K562 (cell line): ENCODE measurements around the gene ADAMTSL3. TPM values are rescaled to one million over a fixed set of nuclear protein-coding genes. Genes with fewer than 3 reads are reported as not detected.

Source experiments
- ATAC-seq: fragments of 200-7000 bp; cut with Tn5 transposase; 3 replicates; pipeline ENCODE4 v1.9.1; 2020; ENCODE audit warnings: moderate library complexity
- BruUV-seq: library from RNA; stranded (reverse); fragments of 400-500 nt; replicated peaks from 2 replicates; lab custom pipeline; 2021; lab: Mats Ljungman, UMichigan
- CTCF ChIA-PET: fragments of 300-600 bp; formaldehyde crosslinking; extraction: SDS; loops from one replicate; lab custom pipeline; 2021; ENCODE audit warnings: low intra/inter-chr PET ratio; lab: Yijun Ruan, JAX
- POLR2A ChIA-PET: fragments of 300-600, 350-650 bp; sonication (Branson Sonifier 250); formaldehyde crosslinking; extraction: SDS; loops from one replicate; lab custom pipeline; 2021; ENCODE audit warnings: antibody characterized with exemption, inconsistent platforms; lab: Yijun Ruan, JAX
- DNase-seq, 4 experiments: peaks; one replicate each; pipeline versions ENCODE4 v3.0.0 to v3.0.0-alpha.2; 2011 to 2018; ENCODE audit warnings: low spot score in 3 of 4, mixed read lengths in 3 of 4; ENCODE audit errors: extremely low read depth in 1 of 4
- FAIRE-seq: peaks from 2 replicates; lab custom pipeline; 2011; peaks lifted over from hg19 to GRCh38; lab: Jason Lieb, UNC
- H2AFZ ChIP-seq: 2 replicates; pipeline ENCODE4 v1.6.0; 2011; ENCODE audit warnings: low read depth, low read length, control low read depth, inconsistent platforms
- H3K27ac ChIP-seq: fragments of 200-600 bp; 3 replicates; pipeline ENCODE4 v1.8.0; 2011; ENCODE audit warnings: low read depth, mild to moderate bottlenecking, control low read depth, inconsistent platforms, low read length, moderate library complexity, mixed read lengths; ENCODE audit errors: extremely low read depth
- H3K27me3 ChIP-seq, 2 experiments: fragments of 300-600 bp in 1 of 2; 2 replicates in 1 of 2; 3 replicates in 1 of 2; pipeline versions ENCODE4 v1.6.0 to v1.8.0; 2011; ENCODE audit warnings: inconsistent platforms in 2 of 2, low read length in 2 of 2, mild to moderate bottlenecking in 1 of 2, mixed read lengths in 1 of 2, moderate library complexity in 1 of 2; ENCODE audit not compliant: control insufficient read depth in 2 of 2, insufficient read depth in 2 of 2
- H3K36me3 ChIP-seq: fragments of 300-600 bp; 3 replicates; pipeline ENCODE4 v1.8.0; 2011; ENCODE audit warnings: mild to moderate bottlenecking, low read length, inconsistent platforms; ENCODE audit not compliant: control insufficient read depth, insufficient read depth
- H3K4me1 ChIP-seq, 2 experiments: fragments of 200-600 bp in 1 of 2; replicated peaks in 1 of 2; 2 replicates in 1 of 2; 3 replicates in 1 of 2; pipeline versions ENCODE4 v1.5.1 to v1.8.0; 2011; ENCODE audit warnings: inconsistent platforms in 2 of 2, low read length in 2 of 2, mild to moderate bottlenecking in 1 of 2, mixed read lengths in 1 of 2, moderate library complexity in 1 of 2; ENCODE audit not compliant: control insufficient read depth in 2 of 2, insufficient read depth in 2 of 2
- H3K4me2 ChIP-seq: 2 replicates; pipeline ENCODE4 v1.6.1; 2011; ENCODE audit warnings: low read length, control low read depth, inconsistent platforms, mixed read lengths; ENCODE audit not compliant: insufficient read depth
- H3K4me3 ChIP-seq: fragments of 200-600 bp; sonication (generic), shearing (Covaris generic); 2 replicates; pipeline ENCODE4 v1.5.1; 2016; ENCODE audit warnings: control low read depth, inconsistent platforms
- H3K79me2 ChIP-seq: fragments of 200-600 bp; 3 replicates; pipeline ENCODE4 v1.8.0; 2011; ENCODE audit warnings: low read length, inconsistent platforms; ENCODE audit not compliant: control insufficient read depth, insufficient read depth
- H3K9ac ChIP-seq, 2 experiments: 2 replicates each; pipeline versions ENCODE4 v1.6.0 to v1.6.1; 2011; ENCODE audit warnings: low read depth in 2 of 2, low read length in 2 of 2, control low read depth in 1 of 2, inconsistent platforms in 1 of 2, mild to moderate bottlenecking in 1 of 2, mixed read lengths in 1 of 2; ENCODE audit not compliant: insufficient read depth in 1 of 2
- H3K9me1 ChIP-seq: one replicate; pipeline ENCODE4 v1.6.0; 2011; ENCODE audit warnings: inconsistent platforms, mild to moderate bottlenecking, low read length, moderate library complexity; ENCODE audit not compliant: control insufficient read depth, insufficient read depth
- H3K9me3 ChIP-seq: replicated peaks from 2 replicates; pipeline ENCODE4 v1.5.1; 2011; ENCODE audit warnings: low read depth, low read length, inconsistent platforms; ENCODE audit not compliant: control insufficient read depth, insufficient read depth
- H4K20me1 ChIP-seq: replicated peaks from 2 replicates; pipeline ENCODE4 v1.6.1; 2011; ENCODE audit warnings: low read length, inconsistent platforms, mixed read lengths; ENCODE audit not compliant: control insufficient read depth, insufficient read depth
- CHD7 ChIP-seq: fragments of 200-600 bp; sonication (generic); IDR thresholded peaks from one replicate; pipeline ENCODE4 v1.6.1; 2012; ENCODE audit warnings: mild to moderate bottlenecking, low read depth, low read length, inconsistent platforms
- DDX20 ChIP-seq: fragments of 450-650 bp; IDR thresholded peaks from 2 replicates; pipeline ENCODE4 v1.6.1; 2016; ENCODE audit warnings: missing genetic modification characterization, low read depth, mild to moderate bottlenecking, missing compliant biosample characterization, moderate library complexity
- KDM4B ChIP-seq, 2 experiments: fragments of 450-650 bp in 1 of 2; sonication (generic) in 1 of 2; IDR thresholded peaks; 2 replicates each; pipeline ENCODE4 v1.6.1; 2016 to 2017; ENCODE audit warnings: borderline replicate concordance in 2 of 2, antibody characterized with exemption in 1 of 2, low read depth in 1 of 2, mild to moderate bottlenecking in 1 of 2
- MEIS2 ChIP-seq: fragments of 450-650 bp; IDR thresholded peaks from 2 replicates; pipeline ENCODE4 v1.6.1; 2014; ENCODE audit warnings: mild to moderate bottlenecking; ENCODE audit not compliant: partially characterized antibody
- PREB ChIP-seq: sonication (generic); formaldehyde crosslinking; IDR thresholded peaks from 2 replicates; pipeline ENCODE4 v1.8.1; 2023; ENCODE audit warnings: mild to moderate bottlenecking, missing genetic modification reagents
- ZC3H4 ChIP-seq: sonication (generic); formaldehyde crosslinking; IDR thresholded peaks from 2 replicates; pipeline ENCODE4 v1.9.0; 2021; ENCODE audit warnings: missing genetic modification reagents, borderline replicate concordance
- ZNF282 ChIP-seq: sonication (generic); formaldehyde crosslinking; IDR thresholded peaks from 2 replicates; pipeline ENCODE4 v1.8.1; 2023; ENCODE audit warnings: missing genetic modification reagents
- WGBS: fragments of 100-300 bp; shearing (Covaris generic); methylation state at CpG from one replicate; pipeline ENCODE4 v1.1.6; 2016; ENCODE audit warnings: low coverage, mixed read lengths; ENCODE audit not compliant: insufficient coverage; ENCODE audit errors: missing lambda C conversion rate; 5-methylcytosine and 5-hydroxymethylcytosine counted together
- in situ Hi-C: fragments of 300-500 bp; cut with MboI; formaldehyde crosslinking; loops from 4 replicates; pipeline ENCODE4 v1.15.0; 2018; ENCODE audit warnings: inconsistent platforms, mixed read lengths
- intact Hi-C: fragments of 100-400 bp; cut with micrococcal nuclease; formaldehyde crosslinking; loops from 2 replicates; pipeline ENCODE4 v1.14.2; 2022
- polyA plus RNA-seq, 8 experiments: library from polyadenylated mRNA; depleted of rRNA in 4 of 8; stranded (reverse) in 5 of 8; unstranded in 3 of 8; fragments of >200 nt; fragmentation: Nextera tagmentation in 2 of 8; fragmentation: Illumina TruSeq in 1 of 8; extraction: Ambion mirVana in 2 of 8; extraction: Trizol in 1 of 8; gene quantifications; 2 replicates each; pipeline versions ENCODE4 v1.2.1 to v1.2.3, GENCODE V29; 2011 to 2014; ENCODE audit warnings: inconsistent platforms in 1 of 8, missing spikeins in 1 of 8
- total RNA-seq, 7 experiments: library from RNA; depleted of rRNA in 6 of 7; stranded (reverse); fragments of >200 nt in 6 of 7; fragmentation: Illumina TruSeq in 2 of 7; extraction: Trizol in 2 of 7; gene quantifications; 2 replicates each; pipeline versions ENCODE4 v1.2.1 to v1.2.3, GENCODE V29; 2011 to 2021; ENCODE audit warnings: low replicate concordance in 1 of 7

ADAMTSL3 gene
- total and polyA plus RNA-seq, 9 of the 15 experiments (the other 6 are each of a cell fraction or from before 2014, with no cell fraction given), result 0.01 to 0.18 (median 0.07) TPM; not detected in 3

GRCh38 chr15:83769411-83769999, 115.6 kb downstream of the ADAMTSL3 start:
- ATAC-seq (no peak), FAIRE-seq (no peak), DNase-seq (no peak)
- intact Hi-C loops (no loop called here), in situ Hi-C loops (no loop called here)
- H3K9me1 ChIP-seq, result no peaks in the 10 kb centered on the region
- H3K4me1 ChIP-seq, result no peaks in the 10 kb centered on the region
- WGBS, result 8% methylated on average over 1 of the region's 1 CpG
- H2AFZ ChIP-seq, result no peak overlapping the region
- H3K36me3 ChIP-seq, result no peaks in the 10 kb centered on the region
- no peaks in the 10 kb centered on the region for H3K79me2 ChIP-seq
- H3K27ac ChIP-seq, result no peak overlapping the region
- no peaks in the 10 kb centered on the region for H3K9me3 ChIP-seq
- no peak overlapping the region for H3K4me2 ChIP-seq
- ChIA-PET CTCF (no interaction called here), POLR2A (interaction anchor here (0.7 kb wide), 1 partner anchor 9 kb away, joined by 3 read pairs; no protein-coding TSS in a partner anchor)
- no peak overlapping the region for H3K4me3 ChIP-seq
- no peaks in the 10 kb centered on the region for H4K20me1 ChIP-seq
- no TSS peak for BruUV-seq
- no peak overlapping the region for H3K9ac ChIP-seq
- H3K27me3 ChIP-seq, result peaks cover 2 to 4% of the 10 kb centered on the region in 2 experiments; a peak in 2 of 5 replicates
- TF ChIP-seq PREB (CRISPR knock-in tag) (no peak), KDM4B (IDR thresholded peaks at IDR 0.05; ENCODE audit: borderline replicate concordance in 2 of 2, low read depth in 1 of 2) (no peak), DDX20 (tag) (no peak), MEIS2 (no peak), CHD7 (no peak), ZC3H4 (no peak), ZNF282 (no peak)
